ENCODE measurements around the gene MYO3B.

- no peak for TF ChIP-seq ZNF184 (tag by site-specific recombination; IDR thresholded peaks at IDR 0.05)
- no peak for TF ChIP-seq MZF1 (tag by site-specific recombination; IDR thresholded peaks at IDR 0.05; ENCODE audit: borderline replicate concordance)
- TF ChIP-seq SP3 (tag by site-specific recombination; IDR thresholded peaks at IDR 0.05): no peak
- TF ChIP-seq ZFP41 (tag by site-specific recombination; IDR thresholded peaks at IDR 0.05; ENCODE audit: borderline replicate concordance): no peak
- TF ChIP-seq CTCF (tag by site-specific recombination; IDR thresholded peaks at IDR 0.05): no peak
- TF ChIP-seq GLI4 (tag by site-specific recombination; IDR thresholded peaks at IDR 0.05): no peak
- no peak for TF ChIP-seq ZNF621 (tag by site-specific recombination; IDR thresholded peaks at IDR 0.05)
These were observed 279.8 kb downstream of the MYO3B start for GRCh38 chr2:170457742-170458141.

Data from HEK293 (cell line).